Umbilical cord (tissue), 2 donors: ENCODE measurements around the gene MYBL2. TPM values are rescaled to one million over a fixed set of nuclear protein-coding genes. Genes with fewer than 3 reads are reported as not detected.
A peak's percentile ranks its signal among the peaks of the same experiment; 100 is the strongest.

ENCODE experiments used
- DNase-seq: peaks from one replicate; pipeline ENCODE4 v3.0.0-alpha.2; 2015; ENCODE audit warnings: low spot score
- total RNA-seq: library from RNA; depleted of rRNA; stranded (reverse); fragments of >200 nt; gene quantifications from one replicate; pipeline ENCODE4 v1.2.3, GENCODE V29; 2014; ENCODE audit warnings: low replicate concordance; ENCODE audit not compliant: insufficient read depth

MYBL2 gene
- total RNA-seq, 1 donor from 2014 or later = 0.24 TPM

DNA sequence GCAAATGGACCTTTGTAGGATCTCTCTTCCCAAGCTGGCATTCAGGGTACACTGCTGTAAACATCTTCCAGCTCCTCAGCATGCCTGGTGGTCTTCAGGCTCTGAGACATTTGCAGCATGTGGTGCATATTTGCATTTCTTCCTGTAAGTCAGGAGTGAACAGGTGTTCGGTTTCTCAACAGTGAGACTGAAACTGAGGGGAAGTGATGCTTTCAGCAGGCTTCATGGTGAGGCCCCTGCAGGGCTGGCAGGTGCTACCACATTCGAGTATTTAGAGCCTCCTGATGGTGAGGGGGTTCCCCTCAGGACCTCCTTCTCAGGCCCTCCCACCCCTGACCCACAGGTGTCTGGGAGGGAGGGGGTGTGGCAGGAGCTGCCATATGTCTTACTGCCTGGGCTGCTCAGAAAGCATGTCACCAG, 15.1 kb downstream of the MYBL2 start:
- DNase-seq = no peak

DNA sequence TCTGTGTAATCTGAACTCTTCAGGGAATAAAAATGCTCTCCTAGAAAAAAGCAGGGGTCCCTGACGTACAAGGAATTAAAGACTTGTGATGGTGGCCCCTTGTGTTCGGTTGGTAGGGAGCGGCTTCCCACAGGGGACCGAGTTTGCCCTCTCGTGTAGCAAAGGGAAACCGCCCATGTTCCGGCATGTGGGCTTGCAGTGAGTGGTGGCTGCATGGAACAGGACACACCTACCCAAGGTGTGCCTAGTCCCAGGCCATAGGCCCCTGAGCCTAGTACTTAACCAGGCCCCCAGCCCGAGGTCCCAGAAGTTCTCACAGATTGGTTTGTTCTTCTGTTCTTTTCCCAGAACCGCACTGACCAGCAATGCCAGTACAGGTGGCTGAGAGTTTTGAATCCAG, 15.5 kb downstream of the MYBL2 start:
- no peak for DNase-seq

DNA sequence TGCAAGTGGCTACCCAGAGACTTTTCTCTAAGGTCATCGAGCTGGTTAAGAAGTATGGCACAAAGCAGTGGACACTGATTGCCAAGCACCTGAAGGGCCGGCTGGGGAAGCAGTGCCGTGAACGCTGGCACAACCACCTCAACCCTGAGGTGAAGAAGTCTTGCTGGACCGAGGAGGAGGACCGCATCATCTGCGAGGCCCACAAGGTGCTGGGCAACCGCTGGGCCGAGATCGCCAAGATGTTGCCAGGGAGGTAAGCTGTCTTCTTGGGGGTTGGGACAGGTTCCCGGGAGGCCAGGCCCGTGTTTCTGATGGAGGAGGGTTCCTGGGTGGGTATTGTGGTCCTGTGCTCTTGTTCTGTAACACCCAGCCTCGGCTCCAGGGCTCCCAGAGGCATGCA, 19.9 kb downstream of the MYBL2 start:
- no peak for DNase-seq

DNA sequence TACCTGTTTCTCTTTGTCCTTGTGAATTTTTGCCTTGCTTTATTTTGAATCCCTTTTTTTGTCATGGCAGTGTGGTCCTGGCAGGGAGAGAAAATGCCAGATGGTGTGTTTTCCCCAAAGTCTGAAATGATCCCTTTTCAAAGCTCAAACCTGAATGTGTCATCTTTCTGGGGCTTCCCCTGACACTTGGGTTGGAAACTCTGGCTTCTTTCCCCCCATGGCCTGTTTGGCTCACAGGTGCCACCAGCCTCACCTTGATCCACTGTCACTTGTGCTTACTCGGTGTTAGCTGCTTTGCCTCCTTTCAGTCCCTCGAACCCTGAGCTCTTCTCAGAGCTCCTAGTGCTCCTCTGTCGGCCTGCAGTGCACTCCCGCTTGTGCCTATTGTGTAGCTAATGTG, 22.3 kb downstream of the MYBL2 start:
- no peak for DNase-seq

DNA sequence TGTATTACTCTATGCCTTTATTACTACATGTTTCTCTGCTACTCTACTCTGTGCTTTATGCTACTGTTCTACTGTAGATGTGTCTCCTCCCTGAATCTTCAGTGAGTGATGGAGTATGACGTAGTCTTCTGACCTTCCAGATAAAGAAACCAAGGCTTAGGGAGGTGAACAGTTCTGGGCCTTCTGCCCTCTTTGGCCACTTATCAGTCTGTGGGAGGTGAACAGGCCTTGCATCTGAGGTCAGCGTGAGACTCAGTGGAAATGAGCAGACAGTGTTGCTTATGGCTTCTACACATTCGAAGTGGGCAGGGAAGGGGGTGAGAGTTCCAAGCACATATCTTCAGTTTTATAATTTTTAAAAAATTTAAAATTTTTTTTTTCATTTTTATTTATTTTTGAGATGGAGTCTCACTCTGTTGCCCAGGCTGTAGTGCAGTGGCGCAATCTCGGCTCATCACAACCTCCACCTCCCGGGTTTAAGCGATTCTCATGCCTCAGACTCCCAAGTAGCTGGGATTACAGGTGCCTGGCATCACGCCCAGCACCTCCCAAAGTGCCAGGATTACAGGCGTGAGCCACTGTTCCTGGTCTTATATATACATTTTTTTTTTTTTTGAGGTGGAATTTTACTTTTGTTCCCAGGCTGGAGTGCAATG, 24.2 kb downstream of the MYBL2 start:
- no peak for DNase-seq

DNA sequence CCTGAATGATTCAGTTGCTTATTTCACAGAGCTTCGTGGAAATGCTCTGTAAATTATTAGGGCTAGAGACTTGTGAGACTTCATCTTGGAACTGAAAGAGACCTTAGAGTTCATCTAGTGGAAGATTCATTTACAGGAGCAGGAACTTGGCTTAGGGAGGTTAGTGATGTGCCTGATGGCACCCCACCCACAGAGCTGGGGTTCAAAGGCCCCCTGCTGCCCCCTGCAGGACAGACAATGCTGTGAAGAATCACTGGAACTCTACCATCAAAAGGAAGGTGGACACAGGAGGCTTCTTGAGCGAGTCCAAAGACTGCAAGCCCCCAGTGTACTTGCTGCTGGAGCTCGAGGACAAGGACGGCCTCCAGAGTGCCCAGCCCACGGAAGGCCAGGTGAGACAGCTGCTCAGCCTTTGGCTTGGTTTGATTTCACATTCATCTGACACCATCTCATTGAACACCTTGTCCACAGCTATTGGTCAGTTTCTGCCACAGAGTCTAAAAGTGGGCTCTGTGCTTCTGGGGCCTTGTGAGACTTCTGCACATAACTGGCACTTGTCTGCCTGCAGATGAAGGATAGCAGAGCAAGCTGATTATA, 25.1 kb downstream of the MYBL2 start:
- DNase-seq = peak; percentile 9

DNA sequence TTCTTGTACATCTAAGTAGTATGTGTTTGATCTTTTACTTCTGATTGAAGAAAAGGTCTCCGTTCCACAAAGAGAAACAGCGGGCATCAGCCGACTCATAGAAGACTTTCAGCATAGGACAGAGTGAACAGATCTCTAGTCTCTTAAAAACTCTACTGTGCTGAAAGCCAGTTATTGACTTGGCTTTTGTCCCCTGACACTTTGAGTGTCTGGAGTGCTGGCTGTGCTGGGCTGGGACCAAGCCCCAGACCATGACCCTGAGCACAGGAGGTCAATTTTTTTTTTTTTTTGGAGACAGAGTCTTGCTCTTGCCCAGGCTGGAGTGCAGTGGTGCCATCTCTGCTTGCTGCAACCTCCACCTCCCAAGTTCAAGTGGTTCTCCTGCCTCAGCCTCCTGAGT, 27.8 kb downstream of the MYBL2 start:
- DNase-seq = no peak

DNA sequence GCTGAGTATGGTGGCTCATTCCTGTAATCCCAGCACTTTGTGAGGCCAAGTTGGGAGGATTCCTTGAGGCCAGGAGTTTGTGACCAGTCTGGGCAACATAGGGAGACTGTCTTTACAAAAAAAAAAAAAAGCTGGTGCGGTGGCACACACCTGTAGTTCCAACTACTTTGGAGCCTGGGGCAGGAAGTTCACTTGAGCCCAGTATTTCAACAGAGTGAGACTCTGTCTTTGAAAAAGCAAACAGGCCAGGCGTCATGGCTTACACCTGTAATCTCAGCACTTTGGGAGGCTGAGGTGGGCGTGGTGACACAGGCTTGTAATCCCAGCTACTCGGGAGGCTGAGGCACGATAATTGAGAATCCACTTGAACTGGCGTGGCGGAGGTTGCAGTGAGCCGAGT, 28.7 kb downstream of the MYBL2 start:
- DNase-seq = no peak

DNA sequence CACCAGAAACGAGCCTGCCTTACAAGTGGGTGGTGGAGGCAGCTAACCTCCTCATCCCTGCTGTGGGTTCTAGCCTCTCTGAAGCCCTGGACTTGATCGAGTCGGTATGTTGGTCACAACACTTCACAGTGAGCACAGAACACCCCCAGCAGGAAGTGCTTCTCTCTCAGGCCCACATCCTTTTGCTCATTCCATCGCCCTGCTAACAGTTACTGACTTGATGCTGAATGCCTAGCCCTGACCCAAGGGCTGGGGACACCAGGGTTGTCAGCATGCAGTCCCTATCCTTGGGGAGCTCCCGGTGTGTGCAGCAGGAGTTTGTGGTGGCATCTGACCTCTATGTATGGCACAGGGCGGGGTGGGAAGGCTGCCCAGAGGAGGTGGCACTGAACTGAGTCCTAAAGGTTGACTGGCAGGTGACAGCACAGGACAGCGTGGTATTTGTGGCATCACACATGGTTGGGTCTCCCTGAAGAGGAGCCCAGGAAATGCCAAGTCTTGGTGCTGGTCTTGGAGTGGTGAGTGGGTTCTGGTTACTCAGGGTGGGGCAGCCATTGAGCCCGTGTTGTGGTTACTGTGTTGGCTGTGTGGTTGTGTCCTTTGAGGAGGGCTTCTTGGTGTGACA, 33.1 kb downstream of the MYBL2 start:
- DNase-seq = no peak

DNA sequence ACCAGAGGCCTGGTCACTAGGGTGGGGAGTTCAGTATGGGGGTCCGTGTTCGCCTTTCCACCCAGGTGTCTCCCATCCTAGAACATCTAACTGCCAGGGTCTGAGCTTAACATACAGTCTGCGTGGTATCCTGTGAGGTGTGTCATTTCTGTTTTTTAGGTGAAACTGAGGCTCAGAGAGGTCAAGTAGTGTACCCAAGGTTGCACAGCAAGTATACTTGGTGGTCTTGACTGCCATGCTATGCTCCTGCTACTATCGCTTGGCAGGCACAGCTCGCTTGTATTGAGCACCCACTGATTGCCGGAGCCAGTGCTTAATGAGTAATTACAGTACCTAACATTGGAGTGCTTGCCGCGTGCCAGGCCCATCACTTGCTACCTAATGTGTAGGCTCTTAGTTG, 33.7 kb downstream of the MYBL2 start:
- DNase-seq = no peak

DNA sequence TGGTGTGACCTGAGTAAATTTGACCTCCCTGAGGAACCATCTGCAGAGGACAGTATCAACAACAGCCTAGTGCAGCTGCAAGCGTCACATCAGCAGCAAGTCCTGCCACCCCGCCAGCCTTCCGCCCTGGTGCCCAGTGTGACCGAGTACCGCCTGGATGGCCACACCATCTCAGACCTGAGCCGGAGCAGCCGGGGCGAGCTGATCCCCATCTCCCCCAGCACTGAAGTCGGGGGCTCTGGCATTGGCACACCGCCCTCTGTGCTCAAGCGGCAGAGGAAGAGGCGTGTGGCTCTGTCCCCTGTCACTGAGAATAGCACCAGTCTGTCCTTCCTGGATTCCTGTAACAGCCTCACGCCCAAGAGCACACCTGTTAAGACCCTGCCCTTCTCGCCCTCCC, 35.6 kb downstream of the MYBL2 start:
- DNase-seq = no peak

DNA sequence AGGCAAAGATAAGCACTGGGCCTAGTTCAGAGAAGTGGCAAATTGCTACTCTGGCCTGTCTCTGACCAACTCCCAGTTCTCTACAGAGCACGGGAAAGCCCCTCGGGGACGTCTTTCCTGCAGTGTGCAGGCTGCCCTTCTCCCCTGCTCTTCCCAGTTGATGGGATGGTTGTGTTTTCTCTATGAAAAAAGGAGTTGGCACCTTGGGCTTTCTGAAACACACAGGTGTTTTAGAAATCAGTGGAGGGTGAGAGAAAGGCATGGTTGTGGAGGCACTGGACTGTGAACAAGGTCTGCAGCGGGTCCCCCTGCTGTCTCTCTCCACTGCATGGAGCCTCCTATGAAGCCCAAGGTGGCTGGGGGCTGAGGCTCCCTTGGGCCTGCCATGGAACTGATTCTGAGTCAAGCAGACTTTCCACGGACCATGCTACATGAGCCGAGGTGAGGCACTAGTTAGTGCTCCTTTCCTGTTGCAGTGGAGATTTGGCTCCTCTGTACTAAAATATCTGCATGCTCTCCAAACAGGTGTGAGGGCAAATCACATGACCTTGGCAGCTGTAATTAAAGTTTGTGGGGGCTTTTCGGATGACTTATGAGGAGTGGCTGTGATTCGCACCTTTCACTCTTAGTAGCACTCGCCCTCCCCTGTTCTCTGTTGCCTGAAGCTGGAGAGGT, 43.6 kb downstream of the MYBL2 start:
- no peak for DNase-seq

DNA sequence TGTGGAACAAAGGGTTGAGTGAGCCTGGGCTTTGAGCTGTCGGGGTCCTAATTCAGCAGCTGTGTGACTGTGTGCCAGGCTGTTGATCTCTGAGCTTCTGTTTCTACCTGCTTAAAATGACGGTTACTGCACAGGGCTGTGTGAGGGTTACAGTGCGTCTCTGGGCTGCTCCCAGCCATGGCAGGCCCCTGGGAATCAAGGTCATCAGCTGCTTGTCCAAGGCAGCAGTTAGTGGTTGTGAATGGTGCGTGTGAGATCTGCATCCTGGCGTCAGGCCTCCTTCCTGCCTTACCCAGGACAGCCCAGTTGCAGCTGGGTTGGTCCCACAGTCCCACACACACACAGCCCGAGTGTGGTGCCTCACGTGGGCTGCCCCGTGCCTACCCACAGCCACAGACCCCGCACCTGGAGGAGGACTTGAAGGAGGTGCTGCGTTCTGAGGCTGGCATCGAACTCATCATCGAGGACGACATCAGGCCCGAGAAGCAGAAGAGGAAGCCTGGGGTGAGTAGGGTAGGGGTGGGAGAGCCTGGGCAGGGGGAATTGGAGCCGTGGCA, 44.3 kb downstream of the MYBL2 start:
- DNase-seq = no peak

DNA sequence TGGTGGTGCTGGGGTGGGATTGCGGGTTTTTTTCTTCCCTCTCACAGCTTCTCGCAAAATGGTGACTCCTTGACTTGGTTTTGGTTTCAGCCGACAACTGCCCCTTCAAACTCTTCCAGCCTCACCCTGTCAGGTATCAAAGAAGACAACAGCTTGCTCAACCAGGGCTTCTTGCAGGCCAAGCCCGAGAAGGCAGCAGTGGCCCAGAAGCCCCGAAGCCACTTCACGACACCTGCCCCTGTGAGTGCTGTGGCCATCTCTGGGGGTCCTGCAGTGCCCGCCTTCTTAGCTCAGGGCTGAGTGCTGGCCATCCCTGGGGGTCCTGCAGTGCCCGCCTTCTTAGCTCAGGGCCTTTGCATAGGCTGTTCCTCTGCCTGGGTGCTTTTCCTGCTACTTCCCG, 48.1 kb downstream of the MYBL2 start:
- DNase-seq = no peak

DNA sequence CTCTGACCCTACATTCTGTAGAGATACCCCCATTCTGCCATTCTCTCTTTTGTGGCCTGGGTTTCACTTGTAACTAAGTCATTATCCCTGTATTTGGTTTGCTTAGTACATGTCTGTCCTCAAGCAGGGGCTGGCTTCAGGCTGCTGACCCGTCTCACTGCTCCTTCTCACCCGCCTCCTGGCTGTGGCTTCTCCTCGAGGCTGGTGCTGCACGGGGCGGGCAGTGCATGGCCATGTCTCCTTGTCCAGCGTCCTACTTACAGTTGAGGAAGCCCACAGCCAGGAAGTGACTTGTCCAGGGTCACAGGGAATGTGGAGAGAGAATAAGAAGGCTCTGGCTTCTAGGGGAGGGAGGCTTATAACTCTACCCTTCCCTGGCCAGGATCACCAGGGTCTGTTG, 48.6 kb downstream of the MYBL2 start:
- no peak for DNase-seq

DNA sequence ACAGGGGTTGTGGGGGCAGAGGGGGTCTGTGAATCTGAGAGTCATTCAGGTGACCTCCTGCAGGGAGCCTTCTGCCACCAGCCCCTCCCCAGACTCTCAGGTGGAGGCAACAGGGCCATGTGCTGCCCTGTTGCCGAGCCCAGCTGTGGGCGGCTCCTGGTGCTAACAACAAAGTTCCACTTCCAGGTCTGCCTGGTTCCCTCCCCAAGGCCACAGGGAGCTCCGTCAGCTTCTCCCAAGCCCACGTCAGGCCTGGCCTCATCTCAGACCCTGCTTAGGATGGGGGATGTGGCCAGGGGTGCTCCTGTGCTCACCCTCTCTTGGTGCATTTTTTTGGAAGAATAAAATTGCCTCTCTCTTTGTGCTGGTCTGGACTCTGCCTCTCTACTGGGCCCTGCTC, 49.2 kb downstream of the MYBL2 start:
- no peak for DNase-seq

DNA sequence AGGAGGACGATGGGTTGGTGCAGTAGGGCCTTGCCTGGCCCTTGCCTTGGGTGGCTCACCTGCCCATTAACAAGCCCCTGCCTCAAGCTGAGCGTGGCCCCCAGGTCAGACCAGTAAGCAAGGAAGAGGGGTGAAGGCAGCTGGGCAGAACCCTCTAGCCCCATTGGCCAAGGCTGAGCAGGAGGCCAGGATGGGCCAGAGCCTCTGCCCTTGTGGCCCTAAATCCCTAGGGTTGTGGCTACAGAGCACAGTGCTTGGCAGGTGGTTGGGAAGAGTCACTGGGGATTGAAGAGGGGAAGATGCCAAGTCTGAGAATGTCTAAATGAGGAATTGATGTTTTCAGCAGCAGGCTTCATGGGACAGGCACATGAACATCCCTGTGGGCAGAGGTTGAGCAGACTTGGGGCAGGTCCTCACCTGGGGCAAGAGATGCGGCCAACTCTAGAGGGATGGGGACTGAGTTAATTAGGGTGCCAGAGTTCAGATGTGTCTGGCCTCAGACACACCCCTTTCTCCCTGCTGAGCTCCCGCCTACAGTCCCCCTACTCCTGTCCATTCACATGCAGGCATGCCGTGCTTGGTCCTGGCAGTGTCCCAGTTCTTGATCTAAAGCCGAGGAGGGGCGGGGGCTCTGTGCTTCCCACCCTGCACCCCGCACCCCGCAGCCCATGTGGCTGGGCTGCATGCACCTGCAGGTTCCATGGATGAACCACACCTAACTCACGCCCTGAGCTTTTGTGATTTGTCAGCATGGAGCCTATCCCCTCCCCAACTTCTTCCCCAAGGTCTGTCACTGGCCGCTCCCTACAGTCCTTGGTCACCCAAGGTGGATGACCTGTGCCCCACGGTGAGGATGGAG, 50.1 kb downstream of the MYBL2 start:
- DNase-seq = no peak

DNA sequence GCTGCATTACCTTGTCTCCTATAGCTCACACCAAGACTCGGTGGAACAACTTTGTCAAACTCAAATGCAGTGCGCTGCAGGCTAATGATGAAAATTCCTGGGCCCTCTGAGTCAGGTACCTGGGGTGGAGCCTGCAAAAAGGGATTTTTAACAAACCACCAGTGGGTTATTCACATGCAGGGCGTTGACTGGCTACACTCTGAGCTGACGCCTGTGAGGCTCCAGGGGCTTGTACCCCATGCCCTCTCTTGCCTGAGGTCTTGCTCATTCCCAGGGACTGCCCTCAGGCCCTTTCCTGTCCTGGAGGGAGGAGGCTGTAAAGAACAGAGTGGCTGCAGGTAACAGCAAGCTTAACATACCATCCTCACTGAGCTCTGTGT, 50.7 kb downstream of the MYBL2 start:
- no peak for DNase-seq

DNA sequence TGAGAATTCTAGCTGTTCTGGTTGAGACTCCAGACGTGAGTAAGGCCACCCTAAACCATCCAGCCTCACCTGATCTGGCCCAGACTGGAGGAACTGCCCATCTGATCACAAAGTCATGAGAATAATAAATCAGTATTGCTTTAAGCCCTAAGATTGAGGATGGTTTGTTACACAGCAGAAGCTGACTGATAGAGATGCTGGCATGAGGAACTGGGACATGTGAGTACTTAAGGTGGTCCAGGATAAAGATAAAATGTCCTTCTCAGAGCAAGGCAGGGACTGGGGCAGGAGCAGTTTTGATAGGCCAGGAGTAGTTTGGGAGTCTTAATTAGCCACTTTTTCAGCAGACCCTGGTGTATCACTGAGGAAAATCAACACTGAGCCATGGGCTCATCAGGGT, 53.1 kb downstream of the MYBL2 start:
- DNase-seq = no peak

DNA sequence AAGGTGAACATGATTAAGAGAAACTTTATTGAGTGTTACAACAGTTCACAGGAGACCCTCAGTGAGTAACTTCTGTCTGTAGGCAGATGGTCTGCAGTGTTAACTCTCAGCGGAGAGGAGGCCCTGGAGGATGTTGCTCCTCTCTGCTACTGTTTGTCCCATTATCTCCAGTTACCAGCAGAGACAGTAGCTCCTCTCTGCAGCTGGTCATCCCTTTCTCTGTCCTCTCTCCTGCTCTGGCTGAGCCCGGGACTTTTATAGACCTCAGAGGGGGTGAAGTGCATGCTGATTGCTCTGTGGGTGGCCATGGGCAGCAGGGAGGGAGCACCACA, 54.1 kb downstream of the MYBL2 start:
- DNase-seq = no peak

DNA sequence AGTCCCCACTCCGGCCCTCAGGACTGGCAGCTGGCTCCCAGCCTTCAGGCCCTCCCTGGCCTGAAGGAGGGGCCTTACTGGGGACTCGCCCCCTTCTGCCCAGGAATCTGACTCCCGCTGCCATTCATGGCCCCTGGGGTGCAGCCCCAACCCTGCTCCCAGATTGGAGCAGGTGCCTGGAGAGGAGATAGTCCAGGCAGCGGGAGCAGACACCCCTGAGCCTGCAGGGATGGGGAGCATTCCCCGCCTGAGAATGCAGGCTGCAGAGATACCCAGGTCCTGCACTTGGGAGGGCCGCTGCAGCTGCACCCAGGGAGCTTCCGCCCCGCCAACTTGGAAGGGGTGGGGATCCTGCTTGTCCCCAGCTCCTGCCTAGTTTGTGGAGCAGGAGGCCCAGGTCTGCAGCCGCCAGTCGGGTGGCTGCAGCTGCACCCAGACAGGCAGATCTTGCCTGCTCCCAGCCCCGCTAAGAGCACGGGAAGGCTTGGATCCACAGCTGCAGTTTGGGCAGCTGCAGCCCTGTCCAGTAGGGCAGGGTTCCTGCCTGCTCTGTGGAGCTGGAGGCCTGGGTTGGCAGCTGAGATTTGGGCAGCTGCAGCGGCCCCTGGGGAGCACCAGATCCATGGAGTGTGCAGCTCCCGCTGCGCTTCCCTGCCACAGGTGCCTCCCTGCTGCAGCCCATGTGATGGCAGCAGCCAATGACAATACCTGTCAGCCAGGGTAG, 54.7 kb downstream of the MYBL2 start:
- DNase-seq = no peak
